PFSK-1 (cell line): Measurements from ENCODE around the gene ESR2.

Experiments used
- FOXP2 ChIP-seq: optimal IDR thresholded peaks from 2 replicates; pipeline ENCODE3; 2011; ENCODE audit warnings: borderline replicate concordance, control low read depth, inconsistent platforms; ENCODE audit not compliant: insufficient read depth; ENCODE audit errors: extremely low read length, extremely low read depth
- POLR2AphosphoS5 ChIP-seq: IDR thresholded peaks from 2 replicates; pipeline ENCODE4 v1.6.1; 2012; ENCODE audit warnings: low read depth, mild to moderate bottlenecking, control low read depth, low read length, moderate library complexity
- REST ChIP-seq, 2 experiments: IDR thresholded peaks; 2 replicates each; pipeline versions ENCODE4 v1.6.1 to v1.8.0; 2011 to 2012; ENCODE audit warnings: low read depth in 2 of 2, low read length in 2 of 2, control low read depth in 1 of 2, inconsistent platforms in 1 of 2, mild to moderate bottlenecking in 1 of 2, moderate library complexity in 1 of 2; ENCODE audit not compliant: insufficient read depth in 1 of 2
- SIN3A ChIP-seq: IDR thresholded peaks from 2 replicates; pipeline ENCODE4 v1.6.1; 2012; ENCODE audit warnings: mild to moderate bottlenecking, low read length, moderate library complexity, borderline replicate concordance; ENCODE audit not compliant: insufficient read depth
- TAF1 ChIP-seq: IDR thresholded peaks from 2 replicates; pipeline ENCODE4 v1.6.1; 2012; ENCODE audit warnings: low read length, control low read depth, borderline replicate concordance; ENCODE audit not compliant: insufficient read depth

ESR2 gene

GRCh38 chr14:64324895-64325294 lies 30.7 kb upstream of the ESR2 start:
- no peak for TF ChIP-seq TAF1
- no peak for TF ChIP-seq REST (IDR thresholded peaks at IDR 0.05; ENCODE audit: insufficient read depth in 1 of 2, low read depth in 2 of 2, low read length in 2 of 2)
- TF ChIP-seq SIN3A, result no peak
- no peak for TF ChIP-seq POLR2AphosphoS5

- TF ChIP-seq TAF1, result no peak
- TF ChIP-seq FOXP2, result no peak
- no peak for TF ChIP-seq REST (IDR thresholded peaks at IDR 0.05; ENCODE audit: insufficient read depth in 1 of 2, low read depth in 2 of 2, low read length in 2 of 2)
- TF ChIP-seq POLR2AphosphoS5, result no peak
- no peak for TF ChIP-seq SIN3A
Measured at GRCh38 chr14:64324461-64324860, 30.3 kb upstream of the ESR2 start.

- TF ChIP-seq REST (IDR thresholded peaks at IDR 0.05; ENCODE audit: insufficient read depth in 1 of 2, low read depth in 2 of 2, low read length in 2 of 2) (no peak), FOXP2 (no peak), POLR2AphosphoS5 (no peak), TAF1 (no peak), SIN3A (no peak)
Measured at GRCh38 chr14:64303471-64303917, 9.3 kb upstream of the ESR2 start.

GRCh38 chr14:64298773-64299172 lies 4.6 kb upstream of the ESR2 start:
- TF ChIP-seq SIN3A (no peak), FOXP2 (no peak), POLR2AphosphoS5 (no peak), REST (IDR thresholded peaks at IDR 0.05; ENCODE audit: insufficient read depth in 1 of 2, low read depth in 2 of 2, low read length in 2 of 2) (no peak)

- no peak for TF ChIP-seq TAF1
- TF ChIP-seq REST (IDR thresholded peaks at IDR 0.05; ENCODE audit: insufficient read depth in 1 of 2, low read depth in 2 of 2, low read length in 2 of 2), result no peak
- TF ChIP-seq POLR2AphosphoS5, result no peak
- TF ChIP-seq FOXP2, result no peak
- TF ChIP-seq SIN3A, result no peak
Measured at GRCh38 chr14:64296561-64296960, 2.4 kb upstream of the ESR2 start.
